Activated naive CD4-positive, alpha-beta T cell (primary cell): ENCODE data around the gene MSL2.
"Not testable (repeated sequence)": the region's sequence is repeated elsewhere in the genome, so short reads cannot be mapped to it uniquely, and the experiment has no call there.

Experiments
- DNase-seq, 4 experiments: peaks; one replicate each; lab custom pipeline; 2025; lab: John Stamatoyannopoulos, UW

MSL2 gene

DNA sequence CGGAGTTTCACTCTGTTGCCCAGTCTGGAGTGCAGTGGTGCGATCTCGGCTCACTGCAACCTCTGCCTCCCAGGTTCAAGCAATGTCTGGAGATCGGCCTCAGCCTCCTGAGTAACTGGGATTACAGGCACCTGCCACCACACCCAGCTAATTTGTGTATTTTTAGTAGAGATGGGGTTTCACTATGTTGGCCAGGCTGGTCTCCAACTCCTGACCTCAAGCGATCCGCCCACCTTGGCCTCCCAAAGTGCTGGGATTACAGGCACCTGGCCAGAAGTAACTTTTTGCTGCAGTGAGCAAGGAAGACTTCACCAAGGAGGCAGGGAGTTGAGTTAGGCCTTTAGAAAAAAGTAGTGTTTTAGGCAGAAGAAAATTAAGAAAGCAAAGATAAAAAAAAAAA, 3.9 kb downstream of the MSL2 start:
- not testable (repeated sequence) for DNase-seq

DNA sequence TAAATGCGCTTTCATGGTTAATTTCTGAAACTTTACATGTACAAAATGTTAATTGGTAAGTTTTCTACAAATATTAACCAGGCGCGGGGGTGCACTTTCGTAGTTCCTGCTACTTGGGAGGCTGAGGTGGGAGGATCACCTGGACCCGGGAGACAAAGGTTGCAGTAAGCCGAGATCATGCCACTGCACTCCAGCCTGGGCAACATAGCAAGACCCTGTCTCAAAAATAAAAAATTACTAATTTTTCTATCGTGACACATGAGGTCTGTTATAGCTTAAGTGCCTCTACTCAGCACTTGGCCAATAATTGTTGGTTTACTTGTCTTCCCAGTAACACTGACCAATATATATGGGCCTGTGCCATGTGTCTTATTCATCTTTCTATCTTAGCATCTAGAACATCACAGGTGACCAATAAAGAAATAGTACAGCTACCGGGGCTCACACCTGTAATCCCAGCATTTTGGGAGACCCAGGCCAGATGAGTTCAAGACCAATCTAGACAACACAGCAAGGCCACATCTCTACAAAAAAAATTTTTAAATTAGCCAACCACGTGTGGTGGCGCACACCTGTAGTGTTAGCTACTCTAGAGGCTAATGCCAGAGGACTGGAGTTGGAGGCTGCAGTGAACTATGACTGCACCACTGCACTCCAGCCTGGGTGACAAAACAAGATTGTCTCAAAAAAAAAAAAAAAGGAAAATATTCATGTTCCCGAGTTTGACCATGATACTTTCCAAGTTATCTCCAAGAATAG, 6.1 kb downstream of the MSL2 start:
- no peak for DNase-seq

DNA sequence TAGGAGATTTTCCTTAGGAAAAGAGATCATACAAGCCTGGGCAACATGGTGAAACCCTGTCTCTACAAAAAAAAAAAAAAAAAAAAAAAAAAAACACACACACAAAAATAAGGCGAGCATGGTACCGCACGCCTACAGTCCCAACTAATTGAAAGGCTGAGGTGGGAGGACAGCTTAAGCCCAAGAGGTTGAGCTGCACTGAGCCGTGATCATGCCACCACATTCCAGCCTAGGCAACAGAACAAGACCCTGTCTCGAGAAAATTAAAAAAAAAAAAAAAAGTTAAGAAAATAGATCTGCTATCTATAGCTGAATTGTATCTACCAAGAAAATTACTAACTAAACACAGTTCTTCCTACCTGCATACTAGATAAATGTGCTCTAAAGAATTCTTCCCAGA, 7.1 kb downstream of the MSL2 start:
- DNase-seq: no peak

- DNase-seq: no peak
These were observed 8.3 kb downstream of the MSL2 start for GRCh38 chr3:136187868-136188267.

- DNase-seq: no peak
These were observed 9.3 kb downstream of the MSL2 start for GRCh38 chr3:136186846-136187245.

DNA sequence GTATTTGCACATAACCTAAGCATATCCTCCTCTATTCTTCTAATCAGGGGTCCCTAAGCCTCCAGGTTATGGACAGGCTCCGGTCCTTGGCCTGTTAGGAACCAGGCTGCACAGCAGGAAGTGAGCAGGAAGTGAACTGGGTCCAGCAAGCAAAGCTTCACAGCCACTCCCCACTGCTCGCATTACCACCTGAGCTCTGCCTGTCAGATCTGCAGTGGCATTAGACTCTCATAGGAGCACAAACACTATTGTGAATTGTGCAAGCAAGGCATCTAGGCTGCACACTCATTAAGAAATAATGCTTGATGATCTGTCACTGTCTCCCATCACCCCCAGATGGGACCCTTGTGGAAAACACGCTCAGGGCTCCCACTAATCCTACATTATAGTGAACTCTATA, 9.8 kb downstream of the MSL2 start:
- DNase-seq: no peak

- DNase-seq: no peak
These were observed 11.4 kb downstream of the MSL2 start for GRCh38 chr3:136184703-136185102.

DNA sequence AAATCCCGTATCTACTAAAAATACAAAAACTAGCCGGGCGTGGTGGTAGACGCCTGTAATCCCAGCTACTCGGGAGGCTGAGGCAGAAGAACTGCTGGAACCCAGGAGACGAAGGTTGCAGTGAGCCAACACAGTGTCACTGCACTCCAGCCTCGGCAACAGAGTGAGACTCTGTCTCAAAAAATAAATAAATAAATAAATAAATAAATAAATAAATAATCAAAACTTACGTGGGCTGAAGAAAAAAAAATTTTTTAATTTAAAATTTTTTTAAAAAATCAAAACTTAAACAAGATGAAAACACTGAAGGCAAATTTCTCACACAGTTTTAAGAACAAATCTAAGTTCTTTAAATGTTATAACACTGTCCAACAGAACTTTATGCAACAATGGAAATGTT, 14.4 kb downstream of the MSL2 start:
- DNase-seq: no peak

GRCh38 chr3:136177876-136178275, 18.3 kb downstream of the MSL2 start:
- no peak for DNase-seq

- no peak for DNase-seq
These were observed 22.1 kb downstream of the MSL2 start for GRCh38 chr3:136173939-136174490.

DNA sequence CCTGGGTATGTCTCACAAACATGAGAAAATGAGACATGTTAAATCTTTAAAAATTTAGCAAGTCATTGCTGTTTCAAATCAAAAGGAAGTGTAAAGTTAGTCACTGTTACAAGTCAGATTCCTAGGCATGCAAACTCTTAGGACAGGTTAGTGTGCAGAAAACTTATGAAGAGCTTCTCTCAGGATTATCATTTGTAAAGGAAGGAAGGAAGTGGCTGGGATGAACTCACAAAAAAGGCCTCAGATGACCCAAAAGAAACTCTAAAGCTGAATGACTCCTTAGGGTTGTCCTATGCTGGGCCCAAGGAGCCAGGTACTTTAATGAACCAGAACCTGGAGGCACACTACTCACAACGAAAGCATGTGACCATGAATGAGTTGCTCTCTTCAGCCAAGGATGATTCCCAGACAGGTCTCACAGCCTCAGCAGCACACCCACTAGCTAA, 25.0 kb downstream of the MSL2 start:
- DNase-seq: no peak

DNA sequence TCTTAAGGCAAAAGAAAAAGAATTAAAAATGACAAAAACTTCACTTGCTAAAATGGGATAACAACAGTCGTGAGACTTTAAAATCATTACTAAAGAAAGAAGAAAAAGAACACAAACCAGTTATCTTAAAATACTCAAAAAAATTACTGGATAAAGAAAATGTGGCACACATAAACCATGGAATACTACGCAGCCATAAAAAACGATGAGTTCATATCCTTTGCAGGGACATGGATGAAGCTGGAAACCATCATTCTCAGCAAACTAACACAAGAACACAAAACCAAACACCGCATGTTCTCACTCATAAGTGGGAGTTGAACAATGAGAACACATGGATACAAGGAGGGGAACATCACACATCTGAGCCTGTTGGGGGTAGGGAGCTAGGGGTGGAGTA, 27.9 kb downstream of the MSL2 start:
- DNase-seq: not testable (repeated sequence)

DNA sequence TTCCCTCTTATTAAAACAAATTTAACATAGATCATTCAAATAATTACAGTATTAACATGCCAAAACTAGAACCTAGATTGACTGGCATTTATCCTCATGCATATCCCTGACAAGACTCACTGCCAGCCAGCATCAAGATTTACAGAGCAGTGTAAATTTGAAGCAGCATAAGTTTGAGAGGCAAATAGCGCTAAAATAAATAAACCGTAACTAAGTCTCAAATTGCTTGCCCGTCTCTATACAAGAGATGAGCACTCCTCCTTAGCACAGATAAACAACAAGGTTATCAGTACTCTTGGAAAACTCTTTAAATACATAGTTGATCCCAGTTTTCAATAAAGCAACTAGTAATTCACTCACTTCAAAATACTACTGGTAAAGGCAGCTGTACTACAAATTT, 29.6 kb downstream of the MSL2 start:
- DNase-seq: no peak

- DNase-seq: not testable (repeated sequence)
These were observed 32.5 kb downstream of the MSL2 start for GRCh38 chr3:136163607-136164006.

- DNase-seq: no peak
These were observed 33.8 kb downstream of the MSL2 start for GRCh38 chr3:136162322-136162721.

DNA sequence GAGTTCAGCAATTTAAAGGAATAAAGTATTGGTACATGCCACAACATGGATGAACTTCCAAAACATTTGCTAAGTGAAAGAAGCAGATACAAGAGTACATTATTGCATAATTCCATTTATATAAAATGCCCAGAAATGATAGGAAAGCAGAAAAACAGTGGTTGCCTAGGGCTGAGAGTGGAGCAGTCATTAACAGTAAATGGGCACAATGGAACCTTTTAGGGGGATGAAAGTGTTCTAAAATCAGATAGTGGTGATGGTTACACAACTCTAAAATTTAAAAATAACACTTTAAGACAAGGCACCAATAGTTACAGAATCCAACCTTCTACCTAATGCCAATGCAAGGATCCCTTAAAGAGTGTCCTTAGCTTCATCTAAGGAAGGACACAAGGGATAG, 34.6 kb downstream of the MSL2 start:
- no peak for DNase-seq

- DNase-seq: no peak
These were observed 43.2 kb downstream of the MSL2 start for GRCh38 chr3:136152963-136153362.

DNA sequence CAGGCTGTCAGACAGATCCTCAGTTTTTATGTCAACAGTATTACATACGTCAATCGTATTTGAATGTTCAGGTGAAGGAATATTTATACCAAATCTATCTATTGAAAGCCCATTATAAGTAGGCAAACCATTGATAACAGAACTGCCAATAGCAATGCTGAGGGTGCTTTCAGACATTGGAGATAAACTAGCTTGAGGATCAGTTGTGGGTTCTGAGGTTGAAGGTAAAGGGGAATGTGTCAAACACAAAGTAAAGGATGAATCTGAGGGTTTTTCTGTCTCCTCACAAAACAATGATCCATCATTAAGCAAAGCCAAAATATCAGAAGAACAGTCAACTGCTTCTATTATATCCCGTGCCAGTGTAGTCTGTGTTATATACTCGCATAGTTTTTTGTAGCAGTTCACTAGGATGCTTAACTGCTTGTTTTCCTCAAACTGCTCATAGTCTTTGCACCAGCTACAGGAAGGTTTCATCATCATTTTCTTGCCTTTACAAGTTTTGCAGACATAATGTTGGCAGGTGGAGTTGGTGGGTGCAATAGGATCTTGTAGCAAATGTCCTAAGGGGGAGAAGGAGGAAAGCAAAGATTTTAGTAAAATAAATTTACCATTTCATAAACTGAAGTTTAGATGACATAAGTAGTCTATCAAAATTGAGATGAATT, 43.8 kb downstream of the MSL2 start:
- no peak for DNase-seq

DNA sequence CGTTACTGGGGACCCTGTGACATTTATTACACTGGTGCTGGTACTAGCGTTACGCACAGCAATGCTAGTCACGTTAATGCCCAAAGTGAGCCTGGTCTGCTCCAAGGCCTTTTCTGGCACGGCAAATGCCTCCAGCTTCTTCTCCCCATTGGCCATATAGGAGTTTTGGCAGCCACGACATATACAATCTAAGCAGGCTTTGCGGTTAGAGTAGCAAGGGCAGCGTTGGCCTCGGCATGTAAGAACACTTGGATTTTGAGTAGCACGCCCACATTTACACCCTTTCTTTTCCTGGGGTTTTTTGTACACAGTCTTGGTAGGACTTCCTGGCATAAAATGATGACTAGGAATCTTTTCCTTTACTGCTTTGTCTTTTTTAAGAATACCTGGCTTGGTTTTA, 44.9 kb downstream of the MSL2 start:
- DNase-seq: no peak

GRCh38 chr3:136149667-136150066, 46.5 kb downstream of the MSL2 start:
- no peak for DNase-seq

- DNase-seq: no peak
These were observed 49.0 kb downstream of the MSL2 start for GRCh38 chr3:136146981-136147729.

DNA sequence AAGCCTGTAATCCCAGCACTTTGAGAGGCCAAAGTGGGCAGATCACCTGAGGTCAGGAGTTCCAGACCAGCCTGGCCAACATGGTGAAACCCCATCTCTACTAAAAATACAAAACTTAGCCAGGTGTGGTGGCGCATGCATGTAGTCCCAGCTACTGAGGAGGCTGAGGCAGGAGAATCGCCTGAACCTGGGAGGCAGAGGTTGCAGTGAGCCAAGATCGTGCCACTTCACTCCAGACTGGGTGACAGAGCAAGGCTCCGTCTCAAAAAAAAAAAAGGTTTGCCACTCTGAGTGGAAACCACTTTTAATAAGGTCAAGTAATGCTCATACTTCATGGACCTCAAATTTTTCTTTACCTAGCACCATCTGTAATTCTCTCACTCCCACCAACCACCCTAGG, 51.7 kb downstream of the MSL2 start:
- DNase-seq: not testable (repeated sequence)

- DNase-seq: no peak
These were observed 53.5 kb downstream of the MSL2 start for GRCh38 chr3:136142592-136142991.
